SU-DHL-6 (cell line): ENCODE data around the gene SRGAP1.

Experiments
- H2AFZ ChIP-seq: fragments of 200-600 bp; sonication (generic); 2 replicates; pipeline ENCODE4 v1.6.1; 2014; ENCODE audit warnings: low read depth, mild to moderate bottlenecking, moderate library complexity, mixed read lengths, antibody characterized with exemption, low read length; ENCODE audit not compliant: severe bottlenecking
- H3F3A ChIP-seq: fragments of 200-600 bp; shearing (Covaris generic); 2 replicates; pipeline ENCODE4 v1.6.0; 2016; ENCODE audit warnings: antibody characterized with exemption, mild to moderate bottlenecking; ENCODE audit not compliant: insufficient read depth
- H3K27ac ChIP-seq: fragments of 200-600 bp; sonication (generic); 2 replicates; pipeline ENCODE4 v1.5.1; 2016; ENCODE audit warnings: low read depth, mild to moderate bottlenecking, low read length, moderate library complexity, mixed read lengths
- H3K27me3 ChIP-seq: fragments of 200-600 bp; sonication (generic), shearing (Covaris generic); 2 replicates; pipeline ENCODE4 v1.6.0; 2014; ENCODE audit warnings: mild to moderate bottlenecking, low read length
- H3K36me3 ChIP-seq: fragments of 200-600 bp; sonication (generic); 2 replicates; pipeline ENCODE4 v1.6.1; 2014; ENCODE audit warnings: mild to moderate bottlenecking, low read length, mixed read lengths
- H3K4me2 ChIP-seq: fragments of 300-600, 200-600 bp; shearing (Covaris generic), sonication (generic); 2 replicates; pipeline ENCODE4 v1.6.0; 2014; ENCODE audit warnings: low read length, low read depth, mild to moderate bottlenecking; ENCODE audit not compliant: poor library complexity, severe bottlenecking
- H3K4me3 ChIP-seq: fragments of 200-600 bp; sonication (generic); 2 replicates; pipeline ENCODE4 v1.5.1; 2014; ENCODE audit warnings: antibody characterized with exemption, low read length, mild to moderate bottlenecking, mixed read lengths; ENCODE audit not compliant: insufficient read depth, poor library complexity, severe bottlenecking
- H3K79me2 ChIP-seq: fragments of 200-600 bp; sonication (generic); 2 replicates; pipeline ENCODE4 v1.6.1; 2014; ENCODE audit warnings: mild to moderate bottlenecking, low read length, moderate library complexity; ENCODE audit not compliant: insufficient read depth
- H3K9ac ChIP-seq: fragments of 200-600 bp; sonication (generic); 2 replicates; pipeline ENCODE4 v1.7.0; 2014; ENCODE audit warnings: mild to moderate bottlenecking, low read length
- H3K9me2 ChIP-seq: fragments of 200-600 bp; sonication (generic); replicated peaks from 2 replicates; pipeline ENCODE4 v1.6.1; 2014; ENCODE audit warnings: low read length; ENCODE audit not compliant: insufficient read depth
- H3K9me3 ChIP-seq: fragments of 200-600 bp; sonication (generic); 2 replicates; pipeline ENCODE4 v1.6.1; 2014; ENCODE audit warnings: low read length, mixed read lengths; ENCODE audit not compliant: insufficient read depth
- H4K20me1 ChIP-seq: fragments of 200-600 bp; sonication (generic); 2 replicates; pipeline ENCODE4 v1.6.1; 2014; ENCODE audit warnings: low read depth, mild to moderate bottlenecking, antibody characterized with exemption, low read length, moderate library complexity, mixed read lengths
- CTCF ChIP-seq: fragments of 200-600 bp; sonication (generic); IDR thresholded peaks from one replicate; pipeline ENCODE4 v1.5.1; 2017; ENCODE audit warnings: antibody characterized with exemption, mild to moderate bottlenecking, low read length, moderate library complexity; ENCODE audit not compliant: insufficient read depth, poor library complexity, severe bottlenecking
- EZH2phosphoT487 ChIP-seq: fragments of 200-600 bp; sonication (generic), shearing (Covaris generic); conservative IDR thresholded peaks from 2 replicates; pipeline ENCODE4 v1.6.1; 2018; ENCODE audit warnings: mild to moderate bottlenecking, antibody characterized with exemption, low read length, moderate library complexity, mixed read lengths

SRGAP1 gene

GRCh38 chr12:63918800-63919300 is 74.3 kb downstream of the SRGAP1 start:
- no peak overlapping the region for H3K27ac ChIP-seq
- TF ChIP-seq CTCF = no peak
- TF ChIP-seq EZH2phosphoT487 = no peak
- H2AFZ ChIP-seq = no peak overlapping the region
- H3K9me2 ChIP-seq = no peaks in the 10 kb centered on the region
- H3K36me3 ChIP-seq = no peaks in the 10 kb centered on the region
- H3K4me3 ChIP-seq = no peak overlapping the region
- no peaks in the 10 kb centered on the region for H3K9me3 ChIP-seq
- no peaks in the 10 kb centered on the region for H4K20me1 ChIP-seq
- H3K4me2 ChIP-seq = no peak overlapping the region
- no peaks in the 10 kb centered on the region for H3K27me3 ChIP-seq
- H3F3A ChIP-seq = no peaks in the 10 kb centered on the region
- H3K79me2 ChIP-seq = no peaks in the 10 kb centered on the region
- H3K9ac ChIP-seq = no peak overlapping the region

GRCh38 chr12:63919756-63920155 is 75.3 kb downstream of the SRGAP1 start:
- no peaks in the 10 kb centered on the region for H3K36me3 ChIP-seq
- no peak overlapping the region for H3K27ac ChIP-seq
- TF ChIP-seq CTCF (no peak), EZH2phosphoT487 (no peak)
- H3K9me2 ChIP-seq = no peaks in the 10 kb centered on the region
- H3F3A ChIP-seq = no peaks in the 10 kb centered on the region
- H2AFZ ChIP-seq = no peak overlapping the region
- H3K4me2 ChIP-seq = no peak overlapping the region
- no peaks in the 10 kb centered on the region for H3K9me3 ChIP-seq
- H3K4me3 ChIP-seq = no peak overlapping the region
- H3K79me2 ChIP-seq = no peaks in the 10 kb centered on the region
- no peaks in the 10 kb centered on the region for H3K27me3 ChIP-seq
- no peak overlapping the region for H3K9ac ChIP-seq
- H4K20me1 ChIP-seq = no peaks in the 10 kb centered on the region

- H3F3A ChIP-seq = no peaks in the 10 kb centered on the region
These were observed 76.7 kb downstream of the SRGAP1 start for GRCh38 chr12:63921157-63921556.

More at GRCh38 chr12:63921157-63921556, 76.7 kb downstream of the SRGAP1 start:
- Histone ChIP-seq H4K20me1 (no peaks in the 10 kb centered on the region), H3K9me3 (no peaks in the 10 kb centered on the region), H3K27ac (no peak overlapping the region), H3K4me3 (no peak overlapping the region), H3K36me3 (no peaks in the 10 kb centered on the region), H3K27me3 (no peaks in the 10 kb centered on the region), H3K9me2 (no peaks in the 10 kb centered on the region), H2AFZ (no peak overlapping the region), H3K79me2 (no peaks in the 10 kb centered on the region), H3K9ac (no peak overlapping the region), H3K4me2 (no peak overlapping the region)
- TF ChIP-seq EZH2phosphoT487 = no peak
- TF ChIP-seq CTCF = no peak
